T-helper 2 cell (primary cell): Measurements from ENCODE around the gene FRYL.
"Not testable (repeated sequence)": the region's sequence is repeated elsewhere in the genome, so short reads cannot be mapped to it uniquely, and the experiment has no call there.

Source experiments
- DNase-seq, 5 experiments: peaks; one replicate each; pipeline versions ENCODE4 v3.0.0 to v3.0.0-alpha.2; 2012 to 2022

The FRYL gene

GRCh38 chr4:48483006-48483776 lies 296.9 kb downstream of the FRYL start, which contains the start of gene SLC10A4:
SLC10A4 (plus strand) TSS chr4:48483343; CDS start chr4:48483562, 219 bp downstream.
- DNase-seq = no peak

GRCh38 chr4:48481581-48481980 lies 298.5 kb downstream of the FRYL start:
- no peak for DNase-seq

- no peak for DNase-seq
Measured at GRCh38 chr4:48478273-48478672, 301.8 kb downstream of the FRYL start.

- no peak for DNase-seq
Measured at GRCh38 chr4:48475770-48476169, 304.3 kb downstream of the FRYL start.

DNA sequence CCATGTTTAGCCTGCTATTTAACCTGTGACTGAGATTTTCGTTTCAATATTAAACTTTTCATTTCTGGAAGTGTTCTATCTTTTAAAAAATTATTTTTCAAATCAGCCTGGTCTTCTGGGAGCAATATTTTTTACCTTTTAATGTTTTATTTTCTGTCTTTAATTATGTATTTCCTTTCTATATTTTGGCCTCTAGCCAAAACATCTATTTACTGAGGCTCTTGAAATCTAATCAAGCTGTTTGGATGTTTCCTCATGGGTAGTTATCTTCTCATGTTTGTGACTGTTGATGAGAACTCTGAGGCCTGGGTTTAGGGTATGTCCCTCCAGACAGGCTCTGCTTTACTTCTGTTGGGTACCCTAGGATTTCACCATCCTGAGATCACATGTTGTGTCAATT lies 307.3 kb downstream of the FRYL start:
- DNase-seq = no peak

GRCh38 chr4:48470570-48470969 lies 309.5 kb downstream of the FRYL start:
- no peak for DNase-seq

DNA sequence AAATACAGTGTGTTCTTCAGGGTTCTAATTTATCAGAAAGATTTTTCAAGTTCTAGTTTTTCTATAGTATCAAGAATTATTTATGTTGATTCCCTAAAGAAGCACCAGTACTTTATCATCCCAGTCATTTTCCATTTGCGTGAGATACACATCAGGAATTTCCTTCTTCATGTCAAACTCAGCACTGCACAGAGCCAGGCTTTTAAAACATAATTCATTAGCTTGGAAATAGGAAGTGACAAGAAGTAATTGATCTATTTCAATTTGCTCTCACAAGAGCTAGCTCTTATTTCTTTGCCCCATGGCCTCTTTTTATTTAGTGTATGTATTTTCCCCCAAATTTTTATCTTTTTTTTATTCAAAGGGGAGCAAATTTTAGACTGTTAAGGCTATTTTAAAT lies 309.9 kb downstream of the FRYL start:
- DNase-seq = no peak

DNA sequence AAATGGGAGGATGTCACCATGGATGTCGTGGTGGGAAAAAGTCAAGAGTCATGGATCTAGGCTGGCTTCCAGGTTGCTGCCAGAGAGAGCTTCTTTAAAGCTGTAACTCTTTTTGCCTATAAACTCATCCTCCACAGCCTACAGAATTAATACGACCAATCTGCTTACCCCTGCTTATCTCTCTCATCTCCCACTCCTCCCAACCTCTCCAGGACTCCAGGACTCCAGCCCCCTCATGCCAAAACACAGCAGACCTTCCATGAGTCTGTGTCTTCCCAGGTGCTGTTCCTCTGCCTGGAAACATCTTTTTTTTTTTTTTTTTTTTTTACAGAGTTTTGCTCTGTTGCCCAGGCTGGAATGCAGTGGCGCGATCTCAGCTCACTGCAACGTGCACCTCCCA lies 312.2 kb downstream of the FRYL start:
- DNase-seq = no peak

- DNase-seq = no peak
Measured at GRCh38 chr4:48467442-48467841, 312.6 kb downstream of the FRYL start.

- DNase-seq = no peak
Measured at GRCh38 chr4:48462363-48462762, 317.7 kb downstream of the FRYL start.

DNA sequence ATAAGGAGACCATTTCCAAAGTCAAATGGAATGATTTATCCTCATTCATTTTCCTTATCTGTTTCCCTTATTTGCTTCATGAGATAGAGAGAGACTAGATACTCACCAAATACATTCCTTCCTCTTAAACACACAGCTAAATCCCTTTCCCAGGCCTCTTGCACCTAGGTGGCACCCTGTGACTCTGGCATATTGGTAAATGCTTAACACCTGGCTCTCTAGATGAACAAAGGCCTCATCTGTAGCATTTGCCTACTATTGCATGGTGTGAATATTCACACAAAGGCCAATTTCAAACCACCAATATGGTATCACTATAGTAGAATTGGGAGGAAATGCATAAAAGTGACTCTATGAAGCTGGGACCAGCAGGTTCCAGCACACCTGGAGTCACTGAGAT lies 319.1 kb downstream of the FRYL start:
- DNase-seq = no peak

DNA sequence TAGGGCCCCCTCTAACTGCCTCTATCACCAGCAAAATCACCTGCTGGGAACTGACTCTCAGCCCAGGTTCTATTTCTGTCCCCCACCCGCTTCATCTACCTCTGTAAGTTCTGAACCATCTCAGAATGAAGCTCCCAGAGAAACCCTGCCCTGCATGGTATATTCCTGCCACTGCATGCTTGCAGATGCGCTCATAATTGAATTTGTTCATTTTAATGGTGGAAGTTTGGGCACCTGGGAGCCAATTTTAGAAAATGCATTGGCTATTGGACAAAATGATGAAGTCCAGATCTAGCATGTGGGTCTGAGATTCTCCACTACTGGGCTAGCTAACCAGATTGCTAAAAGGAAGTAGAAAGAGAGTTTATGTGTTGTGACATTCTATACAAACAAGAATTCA lies 325.5 kb downstream of the FRYL start:
- DNase-seq = no peak

DNA sequence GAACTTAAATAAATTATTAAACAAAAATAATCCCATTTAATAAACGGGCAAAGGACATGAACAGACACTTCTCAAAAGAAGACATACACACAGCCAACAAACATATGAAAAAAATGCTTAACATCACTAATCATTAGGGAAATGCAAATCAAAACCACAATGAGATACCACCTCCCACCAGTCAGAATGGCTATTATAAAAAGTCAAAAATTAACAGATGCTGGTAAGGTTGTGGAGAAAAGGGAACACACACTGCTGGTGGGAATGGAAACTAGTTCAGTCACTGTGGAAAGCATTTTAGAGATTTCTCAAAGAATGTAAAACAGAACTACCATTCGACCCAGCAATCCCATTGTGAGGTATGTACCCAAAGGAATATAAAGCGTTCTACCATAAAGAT lies 328.4 kb downstream of the FRYL start:
- DNase-seq = not testable (repeated sequence)

DNA sequence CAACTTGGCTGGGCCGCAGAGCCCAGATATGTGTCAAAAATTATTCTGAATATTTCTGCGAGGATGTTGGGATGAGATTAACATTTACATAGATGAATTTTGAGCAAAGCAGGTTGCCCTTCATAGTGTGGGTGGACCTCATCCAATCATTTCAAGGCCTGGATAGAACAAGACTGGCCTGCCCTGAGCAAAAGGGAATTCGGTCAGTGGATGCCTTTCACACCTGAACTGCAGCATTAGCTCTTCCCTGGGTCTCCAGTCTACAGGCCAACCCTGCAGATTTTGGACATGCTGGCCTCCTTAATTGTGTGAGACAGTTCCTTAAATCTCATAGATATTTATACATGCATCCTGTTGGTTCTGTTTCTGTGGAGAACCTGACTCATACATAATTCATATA lies 329.3 kb downstream of the FRYL start:
- DNase-seq = no peak

DNA sequence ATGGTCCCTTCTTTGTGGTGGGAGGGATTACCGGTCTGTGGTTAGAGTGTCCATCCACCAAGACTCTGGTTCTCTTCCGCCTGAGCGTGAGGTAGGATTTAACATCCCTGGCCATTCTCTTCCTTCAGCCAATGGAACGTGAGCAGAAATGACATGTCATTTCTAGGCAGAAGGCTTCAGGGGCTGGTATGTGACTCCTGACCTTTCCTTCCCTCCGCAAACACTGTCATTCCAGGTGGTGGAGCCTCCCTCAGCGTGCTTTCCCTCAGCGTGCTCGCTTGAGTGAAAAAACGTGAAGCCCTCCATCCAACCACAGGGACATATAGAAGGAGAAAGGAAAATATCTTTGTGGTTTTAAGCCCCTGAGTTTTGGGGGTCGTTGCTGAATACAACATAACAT lies 330.9 kb downstream of the FRYL start:
- no peak for DNase-seq
